ENCODE data around the gene STH. TPM values are rescaled to one million over a fixed set of nuclear protein-coding genes. Genes with fewer than 3 reads are reported as not detected.

The STH gene
- total and polyA plus RNA-seq, 3 donors from 2014 or later, result 1.3 TPM; not detected in 2

DNA sequence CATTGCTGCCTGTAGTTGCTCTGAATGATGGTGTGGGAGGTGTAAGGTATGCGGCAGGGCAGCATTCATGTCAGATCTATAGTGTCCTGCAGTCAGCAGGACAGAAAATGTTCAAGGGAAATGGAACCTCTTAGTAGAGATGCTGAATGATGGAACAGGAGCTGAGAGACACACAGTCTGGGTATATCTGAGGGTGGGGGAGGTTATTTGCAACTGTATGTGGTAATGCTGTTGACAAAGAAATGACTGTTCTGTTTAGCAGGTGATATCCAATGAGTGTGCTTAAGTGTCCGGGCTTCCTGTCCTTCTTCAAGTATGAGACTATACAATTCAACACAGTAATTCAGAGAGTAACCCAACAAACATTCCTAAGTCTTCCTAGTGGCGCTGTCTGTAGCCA, 46.6 kb downstream of the STH start:
- WGBS, 2 donors, result 75 to 83% methylated on average over 3 of the region's 3 CpGs
- Histone ChIP-seq H3K4me1 (peaks cover 12% of the 10 kb centered on the region), H3K4me3 (no peak overlapping the region), H3K27me3 (no peaks in the 10 kb centered on the region), H3K27ac (no peak overlapping the region), H3K9me3 (no peaks in the 10 kb centered on the region), H3K36me3 (ENCODE audit: low read depth, missing control alignments) (peaks cover 4% of the 10 kb centered on the region)
- intact Hi-C loops (cut with DNase I; ENCODE audit: low total_unique reads), result loop anchor here (10.0 kb wide), 1 partner anchor 149 kb away; the partner anchor contains the start of gene KANSL1
- no peak for DNase-seq
- TF ChIP-seq POLR2A (IDR thresholded peaks at IDR 0.05), result no peak
- TF ChIP-seq, protein P1, sequence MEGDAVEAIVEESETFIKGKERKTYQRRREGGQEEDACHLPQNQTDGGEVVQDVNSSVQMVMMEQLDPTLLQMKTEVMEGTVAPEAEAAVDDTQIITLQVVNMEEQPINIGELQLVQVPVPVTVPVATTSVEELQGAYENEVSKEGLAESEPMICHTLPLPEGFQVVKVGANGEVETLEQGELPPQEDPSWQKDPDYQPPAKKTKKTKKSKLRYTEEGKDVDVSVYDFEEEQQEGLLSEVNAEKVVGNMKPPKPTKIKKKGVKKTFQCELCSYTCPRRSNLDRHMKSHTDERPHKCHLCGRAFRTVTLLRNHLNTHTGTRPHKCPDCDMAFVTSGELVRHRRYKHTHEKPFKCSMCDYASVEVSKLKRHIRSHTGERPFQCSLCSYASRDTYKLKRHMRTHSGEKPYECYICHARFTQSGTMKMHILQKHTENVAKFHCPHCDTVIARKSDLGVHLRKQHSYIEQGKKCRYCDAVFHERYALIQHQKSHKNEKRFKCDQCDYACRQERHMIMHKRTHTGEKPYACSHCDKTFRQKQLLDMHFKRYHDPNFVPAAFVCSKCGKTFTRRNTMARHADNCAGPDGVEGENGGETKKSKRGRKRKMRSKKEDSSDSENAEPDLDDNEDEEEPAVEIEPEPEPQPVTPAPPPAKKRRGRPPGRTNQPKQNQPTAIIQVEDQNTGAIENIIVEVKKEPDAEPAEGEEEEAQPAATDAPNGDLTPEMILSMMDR (IDR thresholded peaks at IDR 0.05), result no peak

DNA sequence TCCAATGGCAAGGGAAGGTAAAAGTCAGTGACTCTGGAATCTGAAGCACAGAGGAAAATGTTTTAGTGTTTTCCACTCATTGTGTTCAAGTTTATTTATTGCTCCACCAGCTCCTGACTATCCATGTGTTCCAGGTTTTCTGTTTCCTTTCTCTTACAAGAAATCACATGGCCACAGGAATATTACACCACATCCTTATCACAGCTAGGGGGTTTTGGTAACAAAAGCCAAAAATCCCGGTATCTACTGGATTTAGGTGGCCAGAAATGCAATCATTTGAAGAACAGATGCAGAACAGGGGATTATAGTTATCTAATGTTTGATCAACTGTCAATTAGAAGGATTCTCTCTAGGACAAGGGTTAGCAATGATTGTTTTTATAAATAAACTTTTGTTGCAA, 47.9 kb downstream of the STH start:
- WGBS, 2 donors, result 59 to 64% methylated on average over 1 of the region's 1 CpG
- Histone ChIP-seq H3K4me1 (peaks cover 12% of the 10 kb centered on the region), H3K27ac (peak overlapping the region in 1 of 2 donors; percentile 28), H3K36me3 (ENCODE audit: low read depth, missing control alignments) (peaks cover 4% of the 10 kb centered on the region), H3K4me3 (no peak overlapping the region), H3K9me3 (no peaks in the 10 kb centered on the region), H3K27me3 (no peaks in the 10 kb centered on the region)
- no peak for DNase-seq
- intact Hi-C loops (cut with DNase I; ENCODE audit: low total_unique reads), result loop anchor here (10.0 kb wide), 1 partner anchor 148 kb away; the partner anchor contains the start of gene KANSL1
- TF ChIP-seq, protein P1 (IDR thresholded peaks at IDR 0.05), result peak in 1 of 3 experiments; percentile 24
- TF ChIP-seq POLR2A (IDR thresholded peaks at IDR 0.05), result no peak

- Histone ChIP-seq H3K4me1 (peaks cover 12% of the 10 kb centered on the region), H3K27ac (peak overlapping the region in 1 of 2 donors; percentile 28), H3K9me3 (no peaks in the 10 kb centered on the region), H3K36me3 (ENCODE audit: low read depth, missing control alignments) (peaks cover 4% of the 10 kb centered on the region), H3K4me3 (no peak overlapping the region), H3K27me3 (no peaks in the 10 kb centered on the region)
- no peak for TF ChIP-seq POLR2A (IDR thresholded peaks at IDR 0.05)
- TF ChIP-seq, protein P1 (IDR thresholded peaks at IDR 0.05), result no peak
- no peak for DNase-seq
- 95 to 97% methylated on average over 5 of the region's 5 CpGs for whole genome bisulfite sequencing, 2 donors
- intact Hi-C loops (cut with DNase I; ENCODE audit: low total_unique reads), result loop anchor here (10.0 kb wide), 1 partner anchor 147 kb away; the partner anchor contains the start of gene KANSL1
Measured at GRCh38 chr17:46047398-46047797, 48.3 kb downstream of the STH start.

DNA sequence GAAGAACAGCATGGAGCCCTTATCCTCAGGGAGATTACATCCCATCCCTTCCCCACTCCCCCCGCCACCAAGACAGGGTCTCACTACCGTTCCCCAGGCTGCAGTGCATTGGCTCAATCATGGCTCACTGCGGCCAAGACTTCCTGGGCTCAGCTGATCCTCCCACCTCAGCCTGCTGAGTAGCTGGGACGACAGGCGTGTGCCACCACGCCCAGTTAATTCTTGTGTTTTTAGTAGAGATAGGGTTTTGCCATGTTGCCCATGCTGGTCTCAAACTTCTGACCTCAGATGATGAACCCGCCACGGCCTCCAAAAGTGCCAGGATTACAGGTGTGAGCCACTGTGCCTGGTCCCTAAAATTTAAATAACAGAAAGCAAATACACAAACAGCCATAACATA, 48.8 kb downstream of the STH start:
- H3K36me3 ChIP-seq (ENCODE audit: low read depth, missing control alignments), result peaks cover 4% of the 10 kb centered on the region
- TF ChIP-seq, protein P1 (IDR thresholded peaks at IDR 0.05), result no peak
- TF ChIP-seq POLR2A (IDR thresholded peaks at IDR 0.05), result no peak
- H3K27ac ChIP-seq, result peak overlapping the region in 1 of 2 donors; percentile 28
- peaks cover 12% of the 10 kb centered on the region for H3K4me1 ChIP-seq
- no peaks in the 10 kb centered on the region for H3K27me3 ChIP-seq
- no peak for DNase-seq
- WGBS, 2 donors, result 86 to 87% methylated on average over 8 of the region's 8 CpGs
- H3K9me3 ChIP-seq, result no peaks in the 10 kb centered on the region
- intact Hi-C loops (cut with DNase I; ENCODE audit: low total_unique reads), result loop anchor here (10.0 kb wide), 1 partner anchor 147 kb away; the partner anchor contains the start of gene KANSL1
- no peak overlapping the region for H3K4me3 ChIP-seq

Other genes with a start within 250 kb of the STH start
- gene CRHR1, start 214.9 kb upstream of the STH start, total RNA-seq, result 1 to 10 TPM in 1 of 2 donors, under 1 TPM in 1; 0.55 to 1.9 TPM
- gene CRHR1, start 214.9 kb upstream of the STH start, polyA plus RNA-seq (ENCODE audit: insufficient read depth, low read depth, low replicate concordance), result 0.55 TPM
- gene SPPL2C, start 154.4 kb upstream of the STH start, total RNA-seq, result 10 to 100 TPM; 21.7 to 64.7 TPM
- gene SPPL2C, start 154.4 kb upstream of the STH start, polyA plus RNA-seq (ENCODE audit: insufficient read depth, low read depth, low replicate concordance), result 58.9 TPM
- 1 to 10 TPM; 5.0 to 6.1 TPM for gene MAPT, start 104.7 kb upstream of the STH start, total RNA-seq
- 100 TPM for gene MAPT, start 104.7 kb upstream of the STH start, polyA plus RNA-seq (ENCODE audit: insufficient read depth, low read depth, low replicate concordance)
- gene KANSL1, start 194.2 kb downstream of the STH start, total RNA-seq, result 100 to 1,000 TPM; 152 to 158 TPM
- 70.3 TPM for gene KANSL1, start 194.2 kb downstream of the STH start, polyA plus RNA-seq (ENCODE audit: insufficient read depth, low read depth, low replicate concordance)

All from testis (tissue), 3 donors.